ENCODE results near the gene AJM1. TPM values are rescaled to one million over a fixed set of nuclear protein-coding genes. Genes with fewer than 3 reads are reported as not detected.

The AJM1 gene
- total and polyA plus RNA-seq, 2 donors (not counting 1 experiment from before 2014, with no cell fraction given) = 1.7 to 2.9 TPM

- H3K27me3 Mint-ChIP-seq = no peaks in the 10 kb centered on the region
These were observed 6.1 kb upstream of the AJM1 start for GRCh38 chr9:136835932-136836904.

More at GRCh38 chr9:136835932-136836904, 6.1 kb upstream of the AJM1 start:
- intact Hi-C loops (cut with micrococcal nuclease) = no loop called here
- Mint-ChIP-seq H3K9me3 (ENCODE audit: insufficient read depth) (no peaks in the 10 kb centered on the region), H3K4me1 (no peaks in the 10 kb centered on the region), H3K4me3 (no peak overlapping the region), H3K27ac (no peak overlapping the region)
- Histone ChIP-seq H3K27ac (ENCODE audit: low read length in 2 of 2) (no peak overlapping the region), H4K20me1 (ENCODE audit: control insufficient read depth, insufficient read depth, low read length, poor library complexity, severe bottlenecking) (no peaks in the 10 kb centered on the region), H2AFZ (ENCODE audit: insufficient read depth, low read depth, low read length, poor library complexity, severe bottlenecking) (no peak overlapping the region), H3K9ac (ENCODE audit: low read length) (no peak overlapping the region), H3K79me2 (ENCODE audit: control insufficient read depth, insufficient read depth, low read length) (no peaks in the 10 kb centered on the region), H3K9me3 (ENCODE audit: control extremely low read depth in 1 of 3, control insufficient read depth in 2 of 3, insufficient read depth in 1 of 3, low read length in 2 of 3) (no peaks in the 10 kb centered on the region), H3K4me1 (ENCODE audit: control insufficient read depth in 2 of 2, insufficient read depth in 2 of 2, low read length in 2 of 2) (no peaks in the 10 kb centered on the region), H3K4me3 (ENCODE audit: control extremely low read depth in 1 of 5, extremely low read depth in 1 of 5, insufficient read depth in 1 of 5, low read depth in 2 of 5, low read length in 4 of 5) (no peak overlapping the region), H3K36me3 (replicated peaks in 1 of 2; ENCODE audit: control extremely low read depth in 1 of 2, control insufficient read depth in 1 of 2, extremely low read depth in 1 of 2, insufficient read depth in 2 of 2, low read length in 1 of 2) (peaks cover 0 to 12% of the 10 kb centered on the region in 2 experiments), H3K27me3 (replicated peaks in 1 of 4; ENCODE audit: control extremely low read depth in 1 of 4, control insufficient read depth in 3 of 4, insufficient read depth in 4 of 4, low read length in 3 of 4) (no peaks in the 10 kb centered on the region), H3K4me2 (replicated peaks; ENCODE audit: low read depth, low read length, poor library complexity, severe bottlenecking) (no peak overlapping the region)
- WGBS (ENCODE audit: insufficient coverage) = 98% methylated on average over 19 of the region's 21 CpGs
- DNase-seq = no peak
- POLR2A ChIA-PET = no interaction called here
- ATAC-seq (ENCODE audit: low read depth) = no peak
- TF ChIP-seq EZH2 (IDR thresholded peaks at IDR 0.05; ENCODE audit: borderline replicate concordance, insufficient read depth, low read depth, low read length, poor library complexity, severe bottlenecking) = no peak
- no peak for TF ChIP-seq CTCF (IDR thresholded peaks at IDR 0.05)
- CTCF ChIA-PET = no interaction called here
